ENCODE data around the gene NANOS3. TPM values are rescaled to one million over a fixed set of nuclear protein-coding genes. Genes with fewer than 3 reads are reported as not detected.
A peak's percentile ranks its signal among the peaks of the same experiment; 100 is the strongest.

NANOS3 gene
- total and polyA plus RNA-seq, 2 of the 13 experiments (the other 11 are each of a cell fraction or from before 2014, with no cell fraction given), result 0.21 TPM; not detected in 1

- TF ChIP-seq HMGXB3 (CRISPR knock-in tag; IDR thresholded peaks at IDR 0.05; ENCODE audit: borderline replicate concordance) (no peak), KMT2B (CRISPR knock-in tag; IDR thresholded peaks at IDR 0.05) (no peak), ZNF235 (CRISPR knock-in tag; IDR thresholded peaks at IDR 0.05; ENCODE audit: borderline replicate concordance) (no peak), ZNF773 (CRISPR knock-in tag; IDR thresholded peaks at IDR 0.05; ENCODE audit: borderline replicate concordance) (no peak), ZNF264 (CRISPR knock-in tag; IDR thresholded peaks at IDR 0.05) (no peak), ELF3 (CRISPR knock-in tag; IDR thresholded peaks at IDR 0.05) (no peak), HOXA5 (CRISPR knock-in tag; IDR thresholded peaks at IDR 0.05) (no peak), KDM5B (CRISPR knock-in tag; IDR thresholded peaks at IDR 0.05; ENCODE audit: borderline replicate concordance) (no peak), NCOA2 (CRISPR knock-in tag; IDR thresholded peaks at IDR 0.05) (no peak), ETV5 (CRISPR knock-in tag; IDR thresholded peaks at IDR 0.05; ENCODE audit: borderline replicate concordance) (peak; percentile 55; the same call in 1 of the 2 replicates), ZBTB38 (CRISPR knock-in tag; IDR thresholded peaks at IDR 0.05) (0 out of 2 replicates have a peak, but pooled peaks have one; percentile 18), ATM (IDR thresholded peaks at IDR 0.05; ENCODE audit: borderline replicate concordance) (no peak), ZSCAN31 (CRISPR knock-in tag; IDR thresholded peaks at IDR 0.05; ENCODE audit: low read depth) (no peak), ZNF891 (CRISPR knock-in tag; IDR thresholded peaks at IDR 0.05) (no peak), ZZZ3 (CRISPR knock-in tag; IDR thresholded peaks at IDR 0.05; ENCODE audit: borderline replicate concordance) (no peak), TAF15 (IDR thresholded peaks at IDR 0.05; ENCODE audit: low read depth, low read length, poor library complexity, severe bottlenecking) (no peak), ZNF326 (CRISPR knock-in tag; IDR thresholded peaks at IDR 0.05; ENCODE audit: borderline replicate concordance) (no peak), HINFP (CRISPR knock-in tag; IDR thresholded peaks at IDR 0.05; ENCODE audit: low read depth) (no peak), CREM (IDR thresholded peaks at IDR 0.05) (no peak), CREM (CRISPR knock-in tag; IDR thresholded peaks at IDR 0.05) (no peak), LRRFIP1 (CRISPR knock-in tag; conservative IDR thresholded peaks at IDR 0.05) (no peak), BHLHE40 (IDR thresholded peaks at IDR 0.05; ENCODE audit: low read length) (no peak)
These were observed 11.1 kb upstream of the NANOS3 start (continued) for GRCh38 chr19:13865571-13866462.

All from HepG2 (cell line).